GM12872 (cell line): ENCODE results near the gene PDGFC.

Experiments
- CTCF ChIP-seq: IDR thresholded peaks from 3 replicates; pipeline ENCODE4 v1.5.1; 2011; ENCODE audit warnings: low read depth, mild to moderate bottlenecking, low read length, moderate library complexity; ENCODE audit not compliant: insufficient read depth

The PDGFC gene

GRCh38 chr4:156773648-156774357 is 197.8 kb downstream of the PDGFC start:
- no peak for TF ChIP-seq CTCF

GRCh38 chr4:156771171-156771837 is 200.3 kb downstream of the PDGFC start:
- no peak for TF ChIP-seq CTCF

DNA sequence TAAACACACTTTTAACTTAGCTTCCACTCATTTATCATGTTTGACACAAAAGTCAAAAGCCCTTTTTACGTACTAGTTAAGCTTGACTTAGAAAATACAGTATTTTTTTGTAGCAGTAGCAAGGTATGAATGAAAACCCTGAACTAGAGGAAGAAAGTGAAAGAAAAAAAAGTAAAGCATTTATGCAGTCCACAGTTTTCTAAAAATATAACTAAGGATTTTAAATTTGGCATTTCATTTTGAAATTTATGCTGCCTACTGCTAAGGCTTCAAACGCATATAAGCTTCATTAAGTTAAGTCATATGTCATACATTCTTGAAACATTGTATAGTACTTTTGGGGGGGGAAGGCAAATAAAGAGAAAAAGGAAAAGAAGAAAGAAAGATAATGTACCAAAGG is 201.5 kb downstream of the PDGFC start:
- TF ChIP-seq CTCF, result no peak

DNA sequence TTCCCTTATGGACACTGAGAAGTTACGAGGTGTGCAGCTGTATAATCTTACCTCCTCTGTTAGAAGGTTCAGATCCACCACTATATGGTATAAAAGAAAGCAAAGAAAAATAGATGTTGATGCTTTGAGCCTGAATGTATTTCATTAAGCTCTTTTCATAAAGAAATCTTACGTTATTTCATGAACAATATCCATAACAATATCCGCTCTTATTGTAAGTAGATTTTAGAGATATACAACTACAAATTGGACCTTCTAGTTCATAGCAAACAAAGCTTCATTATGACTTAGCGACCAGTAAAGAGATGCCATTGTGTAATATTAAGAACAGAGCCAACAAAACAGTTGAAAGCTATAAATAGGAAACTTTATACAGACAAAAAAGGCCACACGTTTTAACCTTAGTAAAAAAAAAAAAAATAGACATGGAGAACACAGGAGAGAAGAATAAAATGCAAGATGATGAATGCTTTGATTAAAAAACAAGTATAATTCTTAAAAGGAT is 203.6 kb downstream of the PDGFC start:
- TF ChIP-seq CTCF, result no peak

DNA sequence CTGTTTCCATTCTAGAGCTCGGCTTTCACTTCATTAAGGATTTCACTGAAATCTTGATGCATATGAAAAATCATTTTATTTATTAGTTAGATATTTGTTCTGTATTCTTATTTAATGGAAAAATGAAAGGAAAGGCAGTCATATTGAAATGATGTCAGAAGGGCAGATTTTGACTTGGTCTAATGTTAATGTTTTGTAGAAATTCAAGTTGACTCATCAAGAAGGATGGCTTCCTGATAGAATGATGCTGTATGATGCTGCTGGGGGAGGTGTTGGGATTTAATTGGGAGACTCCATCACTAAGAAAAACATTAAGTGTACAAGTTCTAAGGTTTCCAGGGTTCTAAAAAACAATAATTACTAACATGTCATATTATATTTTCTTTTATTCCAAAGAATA is 204.8 kb downstream of the PDGFC start:
- TF ChIP-seq CTCF, result no peak

DNA sequence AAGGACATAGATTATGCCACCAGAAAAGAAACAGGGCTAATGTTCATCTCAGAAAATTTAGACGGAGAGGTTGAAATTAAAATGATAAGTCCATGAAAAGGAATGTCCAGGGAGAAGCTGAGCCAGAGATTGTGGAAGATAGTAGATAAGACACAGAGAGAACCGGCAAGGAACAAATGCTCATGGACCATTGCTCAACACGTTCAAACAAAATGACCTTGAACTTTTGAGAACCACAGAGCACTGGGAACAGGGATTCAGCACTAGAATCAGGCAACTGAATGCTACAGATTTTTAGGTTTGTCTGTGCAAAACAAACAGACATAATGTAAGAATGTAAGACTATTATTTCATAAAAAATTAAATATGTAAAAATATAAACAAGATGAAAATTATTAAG is 206.3 kb downstream of the PDGFC start:
- TF ChIP-seq CTCF, result no peak

GRCh38 chr4:156764846-156765245 is 206.8 kb downstream of the PDGFC start:
- no peak for TF ChIP-seq CTCF
